ENCODE data around the gene NRROS. TPM values are rescaled to one million over a fixed set of nuclear protein-coding genes. Genes with fewer than 3 reads are reported as not detected.

The NRROS gene
- total RNA-seq, 1 experiment from 2014 or later, result 0.99 TPM

DNA sequence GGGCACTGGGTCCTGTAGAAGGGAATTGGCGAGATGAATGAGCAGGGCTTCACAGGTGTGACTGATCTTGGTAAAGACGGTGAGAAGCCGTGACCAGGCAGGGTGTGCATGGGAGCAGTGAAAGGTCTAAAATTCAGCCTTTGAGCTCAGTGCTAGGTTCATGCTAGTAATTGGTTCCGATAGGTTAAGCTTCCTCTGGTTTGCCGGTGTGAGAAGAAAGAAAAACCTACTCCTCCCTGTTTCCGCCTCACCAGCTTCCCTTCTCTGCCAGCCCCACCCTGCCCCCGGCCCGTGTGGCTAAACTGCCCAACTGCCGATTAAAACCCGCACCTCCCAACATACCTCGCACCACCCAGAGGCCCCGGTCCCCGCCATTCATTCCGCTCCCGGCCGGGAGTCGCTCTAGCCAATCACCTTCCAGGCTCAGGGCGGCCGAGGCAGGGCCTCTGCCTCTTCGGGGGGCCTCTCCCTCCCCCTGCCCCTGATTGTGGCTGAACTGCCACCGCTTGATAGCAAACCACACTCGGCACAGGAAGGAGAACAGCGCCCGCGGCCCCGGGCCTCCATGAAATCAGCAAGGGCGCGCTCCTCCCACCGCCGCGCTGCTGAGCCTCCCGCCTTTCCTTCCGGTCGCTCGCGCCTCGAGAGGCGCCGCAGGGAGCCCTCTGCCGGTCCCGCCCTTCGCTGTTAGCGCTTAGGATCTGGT is 7.3 kb upstream of the NRROS start:
- Mint-ChIP-seq H3K27ac (ENCODE audit: unreplicated experiment) (peak overlapping the region; percentile 70), H3K4me1 (ENCODE audit: low read depth, unreplicated experiment) (peaks cover 19% of the 10 kb centered on the region), H3K4me3 (ENCODE audit: low read depth, unreplicated experiment) (peak overlapping the region; percentile 100), H3K9me3 (ENCODE audit: low read depth, unreplicated experiment) (no peaks in the 10 kb centered on the region), H3K27me3 (ENCODE audit: unreplicated experiment) (peaks cover 18% of the 10 kb centered on the region), H3K36me3 (ENCODE audit: insufficient read depth, unreplicated experiment) (peaks cover 21% of the 10 kb centered on the region)
- DNase-seq, result peak; percentile 79
- intact Hi-C loops (cut with micrococcal nuclease; ENCODE audit: unreplicated experiment), result no loop called here
- CTCF ChIA-PET, result interaction anchor here (0.5 to 0.7 kb wide), 2 partner anchors 23 to 671 kb away, joined by 3 read pairs; no protein-coding TSS in a partner anchor
- no peak for TF ChIP-seq CTCF (IDR thresholded peaks at IDR 0.05; ENCODE audit: unreplicated experiment)
- no TSS peak for BruUV-seq (replicated peaks)

DNA sequence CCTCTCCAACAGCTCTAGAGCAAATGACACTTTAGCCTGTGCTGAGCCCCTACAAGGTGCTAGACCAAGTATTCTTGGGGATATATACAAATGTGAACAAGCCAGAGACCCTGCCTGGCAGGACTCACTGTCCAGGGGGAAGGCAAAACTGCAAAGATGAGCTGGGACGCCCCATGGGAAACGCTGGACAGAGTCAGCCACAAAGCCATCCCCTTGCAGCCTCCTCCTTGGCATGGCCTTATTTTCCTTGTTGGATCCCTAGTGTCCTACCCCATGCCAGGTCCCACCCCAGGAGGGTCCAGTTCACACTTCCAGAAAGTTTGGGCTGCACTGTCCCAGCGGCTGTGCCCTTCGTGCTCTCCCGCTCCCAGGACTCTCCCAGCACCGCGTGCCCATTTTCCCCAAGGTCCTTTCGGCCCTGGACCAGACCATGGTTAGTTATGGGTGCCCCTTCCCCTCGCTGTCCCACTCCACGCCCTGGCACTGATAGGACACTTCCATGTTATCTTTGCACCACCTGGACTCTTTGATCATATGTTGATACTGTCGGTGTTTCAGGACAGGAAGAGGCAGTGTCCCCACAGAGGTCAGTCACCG is 5.8 kb upstream of the NRROS start:
- peak overlapping the region; percentile 100 for H3K4me3 Mint-ChIP-seq (ENCODE audit: low read depth, unreplicated experiment)
- DNase-seq, result no peak
- H3K27ac Mint-ChIP-seq (ENCODE audit: unreplicated experiment), result no peak overlapping the region
- H3K4me1 Mint-ChIP-seq (ENCODE audit: low read depth, unreplicated experiment), result peaks cover 19% of the 10 kb centered on the region
- TF ChIP-seq CTCF (IDR thresholded peaks at IDR 0.05; ENCODE audit: unreplicated experiment), result no peak
- CTCF ChIA-PET, result interaction anchor here (0.5 kb wide), 1 partner anchor 56 kb away, joined by 3 read pairs; no protein-coding TSS in a partner anchor
- peaks cover 33% of the 10 kb centered on the region for H3K27me3 Mint-ChIP-seq (ENCODE audit: unreplicated experiment)
- intact Hi-C loops (cut with micrococcal nuclease; ENCODE audit: unreplicated experiment), result no loop called here
- H3K9me3 Mint-ChIP-seq (ENCODE audit: low read depth, unreplicated experiment), result no peaks in the 10 kb centered on the region
- H3K36me3 Mint-ChIP-seq (ENCODE audit: insufficient read depth, unreplicated experiment), result peaks cover 21% of the 10 kb centered on the region
- no TSS peak for BruUV-seq (replicated peaks)

GRCh38 chr3:196634224-196634623 is 5.3 kb upstream of the NRROS start:
- H3K4me3 Mint-ChIP-seq (ENCODE audit: low read depth, unreplicated experiment), result no peak overlapping the region
- no peaks in the 10 kb centered on the region for H3K9me3 Mint-ChIP-seq (ENCODE audit: low read depth, unreplicated experiment)
- no peak for TF ChIP-seq CTCF (IDR thresholded peaks at IDR 0.05; ENCODE audit: unreplicated experiment)
- no peak overlapping the region for H3K27ac Mint-ChIP-seq (ENCODE audit: unreplicated experiment)
- H3K36me3 Mint-ChIP-seq (ENCODE audit: insufficient read depth, unreplicated experiment), result peaks cover 23% of the 10 kb centered on the region
- no TSS peak for BruUV-seq (replicated peaks)
- intact Hi-C loops (cut with micrococcal nuclease; ENCODE audit: unreplicated experiment), result no loop called here
- H3K4me1 Mint-ChIP-seq (ENCODE audit: low read depth, unreplicated experiment), result peaks cover 19% of the 10 kb centered on the region
- DNase-seq, result no peak
- CTCF ChIA-PET, result no interaction called here
- H3K27me3 Mint-ChIP-seq (ENCODE audit: unreplicated experiment), result peaks cover 38% of the 10 kb centered on the region

- Mint-ChIP-seq H3K36me3 (ENCODE audit: insufficient read depth, unreplicated experiment) (peaks cover 29% of the 10 kb centered on the region), H3K9me3 (ENCODE audit: low read depth, unreplicated experiment) (no peaks in the 10 kb centered on the region), H3K4me3 (ENCODE audit: low read depth, unreplicated experiment) (no peak overlapping the region), H3K27me3 (ENCODE audit: unreplicated experiment) (peaks cover 44% of the 10 kb centered on the region), H3K4me1 (ENCODE audit: low read depth, unreplicated experiment) (peaks cover 19% of the 10 kb centered on the region), H3K27ac (ENCODE audit: unreplicated experiment) (no peak overlapping the region)
- CTCF ChIA-PET, result interaction anchor here (0.6 kb wide), 1 partner anchor 197 kb away, joined by 5 read pairs; no protein-coding TSS in a partner anchor
- DNase-seq, result no peak
- BruUV-seq (replicated peaks), result no TSS peak
- intact Hi-C loops (cut with micrococcal nuclease; ENCODE audit: unreplicated experiment), result no loop called here
- TF ChIP-seq CTCF (IDR thresholded peaks at IDR 0.05; ENCODE audit: unreplicated experiment), result no peak
These were observed 4.7 kb upstream of the NRROS start for GRCh38 chr3:196634829-196635228.
